ENCODE results near the gene FETUB.

Gene FETUB

GRCh38 chr3:186638259-186638658 lies 1.9 kb upstream of the FETUB start:
- DNase-seq, result no peak

GRCh38 chr3:186640473-186640818 lies 247 bp downstream of the FETUB start:
- DNase-seq, result no peak

GRCh38 chr3:186640929-186641328 lies 730 bp downstream of the FETUB start:
- no peak for DNase-seq

- DNase-seq, result no peak
Observed at GRCh38 chr3:186642014-186642413, 1.8 kb downstream of the FETUB start.

- DNase-seq, result no peak
Observed at GRCh38 chr3:186643493-186643892, 3.3 kb downstream of the FETUB start.

GRCh38 chr3:186644683-186645082 lies 4.5 kb downstream of the FETUB start:
- no peak for DNase-seq

- no peak for DNase-seq
Observed at GRCh38 chr3:186646106-186646505, 5.9 kb downstream of the FETUB start.

- DNase-seq, result no peak
Observed at GRCh38 chr3:186646841-186647240, 6.6 kb downstream of the FETUB start.

- DNase-seq, result no peak
Observed at GRCh38 chr3:186648851-186649250, 8.7 kb downstream of the FETUB start.

- no peak for DNase-seq
Observed at GRCh38 chr3:186651678-186652215, 11.5 kb downstream of the FETUB start.

GRCh38 chr3:186653080-186653707 lies 13.0 kb downstream of the FETUB start:
- no peak for DNase-seq

- no peak for DNase-seq
Observed at GRCh38 chr3:186653984-186654383, 13.8 kb downstream of the FETUB start.

- no peak for DNase-seq
Observed at GRCh38 chr3:186663361-186664118, 23.3 kb downstream of the FETUB start.

GRCh38 chr3:186664119-186664495 lies 23.9 kb downstream of the FETUB start:
- DNase-seq, result no peak

- DNase-seq, result no peak
Observed at GRCh38 chr3:186664506-186664905, 24.3 kb downstream of the FETUB start.

GRCh38 chr3:186665625-186666188 lies 25.5 kb downstream of the FETUB start, which contains the start of gene HRG:
HRG (plus strand) TSS chr3:186666014; CDS start chr3:186666032, 18 bp downstream.
- DNase-seq, result no peak

GRCh38 chr3:186668426-186668825 lies 28.2 kb downstream of the FETUB start:
- no peak for DNase-seq

GRCh38 chr3:186669378-186670084 lies 29.3 kb downstream of the FETUB start:
- DNase-seq, result no peak

- DNase-seq, result no peak
Observed at GRCh38 chr3:186670155-186670554, 30.0 kb downstream of the FETUB start.

GRCh38 chr3:186671051-186671450 lies 30.9 kb downstream of the FETUB start:
- no peak for DNase-seq

GRCh38 chr3:186678604-186679003 lies 38.4 kb downstream of the FETUB start:
- no peak for DNase-seq

GRCh38 chr3:186679151-186679550 lies 39.0 kb downstream of the FETUB start:
- DNase-seq, result no peak

- no peak for DNase-seq
Observed at GRCh38 chr3:186680869-186681268, 40.7 kb downstream of the FETUB start.
